ENCODE measurements around the gene DDIT4. TPM values are rescaled to one million over a fixed set of nuclear protein-coding genes. Genes with fewer than 3 reads are reported as not detected.
"Not testable (repeated sequence)": the region's sequence is repeated elsewhere in the genome, so short reads cannot be mapped to it uniquely, and the experiment has no call there.

DDIT4 gene
- total and polyA plus RNA-seq, 5 donors from 2014 or later = 62.1 to 403 (median 89.5) TPM

- Histone ChIP-seq H3K4me1 (ENCODE audit: control insufficient read depth, insufficient read depth, low read length, poor library complexity, severe bottlenecking) (peaks cover 45% of the 10 kb centered on the region), H3K27ac (ENCODE audit: insufficient read depth, low read length, poor library complexity, severe bottlenecking) (no peak overlapping the region), H3K9me3 (ENCODE audit: control insufficient read depth in 2 of 2, low read length in 2 of 2) (no peaks in the 10 kb centered on the region), H3K27me3 (ENCODE audit: control insufficient read depth, insufficient read depth, low read length) (no peaks in the 10 kb centered on the region), H3K4me3 (ENCODE audit: low read depth, low read length) (no peak overlapping the region), H3K36me3 (ENCODE audit: control insufficient read depth, insufficient read depth, low read length) (no peaks in the 10 kb centered on the region)
- no peaks in the 10 kb centered on the region for H3K27me3 Mint-ChIP-seq
- no peak for DNase-seq
- H3K4me1 Mint-ChIP-seq = peaks cover 20 to 75% (median 55%) of the 10 kb centered on the region in 4 donors
- no peak for ATAC-seq (ENCODE audit: low read depth in 2 of 2)
- H3K9me3 Mint-ChIP-seq = peaks cover 0 to 3% (median 0%) of the 10 kb centered on the region in 7 donors
- H3K36me3 Mint-ChIP-seq = peaks cover 6% of the 10 kb centered on the region
- peak overlapping the region; percentile 48 to 97 (median 87) for H3K27ac Mint-ChIP-seq
- H3K4me3 Mint-ChIP-seq = peak overlapping the region in 3 of 4 donors; percentile 0 to 52 (median 8)
Measured at GRCh38 chr10:72243822-72244437, 29.8 kb upstream of the DDIT4 start.

- ATAC-seq (ENCODE audit: low read depth in 2 of 2) (no peak), DNase-seq (no peak)
- peaks cover 3% of the 10 kb centered on the region for H3K36me3 Mint-ChIP-seq
- no peaks in the 10 kb centered on the region for H3K27me3 ChIP-seq (ENCODE audit: control insufficient read depth, insufficient read depth, low read length)
- H3K27me3 Mint-ChIP-seq = no peaks in the 10 kb centered on the region
- H3K4me3 ChIP-seq (ENCODE audit: low read depth, low read length) = no peak overlapping the region
- H3K27ac ChIP-seq (ENCODE audit: insufficient read depth, low read length, poor library complexity, severe bottlenecking) = no peak overlapping the region
- H3K4me3 Mint-ChIP-seq = peak overlapping the region in 2 of 4 donors; percentile 0 to 52
- H3K4me1 Mint-ChIP-seq = peaks cover 20 to 74% (median 55%) of the 10 kb centered on the region in 4 donors
- H3K4me1 ChIP-seq (ENCODE audit: control insufficient read depth, insufficient read depth, low read length, poor library complexity, severe bottlenecking) = peaks cover 52% of the 10 kb centered on the region
- peak overlapping the region; percentile 48 to 97 (median 87) for H3K27ac Mint-ChIP-seq
- no peaks in the 10 kb centered on the region for H3K36me3 ChIP-seq (ENCODE audit: control insufficient read depth, insufficient read depth, low read length)
- peaks cover 0 to 3% (median 0%) of the 10 kb centered on the region in 7 donors for H3K9me3 Mint-ChIP-seq
- no peaks in the 10 kb centered on the region for H3K9me3 ChIP-seq (ENCODE audit: control insufficient read depth in 2 of 2, low read length in 2 of 2)
Measured at GRCh38 chr10:72244573-72245038, 29.1 kb upstream of the DDIT4 start.

GRCh38 chr10:72245949-72246525 lies 27.7 kb upstream of the DDIT4 start:
- DNase-seq (no peak), ATAC-seq (ENCODE audit: low read depth in 2 of 2) (no peak)
- no peak overlapping the region for H3K27ac ChIP-seq (ENCODE audit: insufficient read depth, low read length, poor library complexity, severe bottlenecking)
- H3K27me3 ChIP-seq (ENCODE audit: control insufficient read depth, insufficient read depth, low read length) = no peaks in the 10 kb centered on the region
- H3K9me3 Mint-ChIP-seq = peaks cover 0 to 3% (median 0%) of the 10 kb centered on the region in 7 donors
- no peaks in the 10 kb centered on the region for H3K36me3 Mint-ChIP-seq
- H3K4me1 Mint-ChIP-seq = peaks cover 19 to 78% (median 52%) of the 10 kb centered on the region in 4 donors
- H3K27ac Mint-ChIP-seq = peak overlapping the region; percentile 67 to 90 (median 90)
- H3K36me3 ChIP-seq (ENCODE audit: control insufficient read depth, insufficient read depth, low read length) = no peaks in the 10 kb centered on the region
- H3K27me3 Mint-ChIP-seq = no peaks in the 10 kb centered on the region
- H3K4me1 ChIP-seq (ENCODE audit: control insufficient read depth, insufficient read depth, low read length, poor library complexity, severe bottlenecking) = peaks cover 65% of the 10 kb centered on the region
- no peak overlapping the region for H3K4me3 ChIP-seq (ENCODE audit: low read depth, low read length)
- no peaks in the 10 kb centered on the region for H3K9me3 ChIP-seq (ENCODE audit: control insufficient read depth in 2 of 2, low read length in 2 of 2)
- peak overlapping the region in 3 of 4 donors; percentile 22 to 62 (median 23) for H3K4me3 Mint-ChIP-seq

GRCh38 chr10:72248468-72249151 lies 25.1 kb upstream of the DDIT4 start:
- Mint-ChIP-seq H3K27ac (peak overlapping the region; percentile 95 to 97 (median 96)), H3K27me3 (no peaks in the 10 kb centered on the region), H3K9me3 (peaks cover 0 to 3% (median 0%) of the 10 kb centered on the region in 7 donors), H3K4me3 (peak overlapping the region; percentile 84 to 94 (median 88)), H3K36me3 (no peaks in the 10 kb centered on the region), H3K4me1 (peaks cover 15 to 86% (median 58%) of the 10 kb centered on the region in 4 donors)
- peak overlapping the region; percentile 64 for H3K4me3 ChIP-seq (ENCODE audit: low read depth, low read length)
- H3K4me1 ChIP-seq (ENCODE audit: control insufficient read depth, insufficient read depth, low read length, poor library complexity, severe bottlenecking) = peaks cover 71% of the 10 kb centered on the region
- H3K27ac ChIP-seq (ENCODE audit: insufficient read depth, low read length, poor library complexity, severe bottlenecking) = peak overlapping the region; percentile 76
- no peaks in the 10 kb centered on the region for H3K27me3 ChIP-seq (ENCODE audit: control insufficient read depth, insufficient read depth, low read length)
- DNase-seq (peak; percentile 35 to 92 (median 85)), ATAC-seq (ENCODE audit: low read depth in 2 of 2) (peak; percentile 97 to 98)
- H3K36me3 ChIP-seq (ENCODE audit: control insufficient read depth, insufficient read depth, low read length) = no peaks in the 10 kb centered on the region
- H3K9me3 ChIP-seq (ENCODE audit: control insufficient read depth in 2 of 2, low read length in 2 of 2) = no peaks in the 10 kb centered on the region

- peak overlapping the region; percentile 84 to 94 (median 88) for H3K4me3 Mint-ChIP-seq
- H3K36me3 Mint-ChIP-seq; H3K9me3 Mint-ChIP-seq; H3K27me3 Mint-ChIP-seq; ATAC-seq (ENCODE audit: low read depth in 2 of 2); H3K9me3 ChIP-seq (ENCODE audit: control insufficient read depth in 2 of 2, low read length in 2 of 2); H3K36me3 ChIP-seq (ENCODE audit: control insufficient read depth, insufficient read depth, low read length); DNase-seq; H3K27me3 ChIP-seq (ENCODE audit: control insufficient read depth, insufficient read depth, low read length): not testable (repeated sequence)
- peaks cover 66% of the 10 kb centered on the region for H3K4me1 ChIP-seq (ENCODE audit: control insufficient read depth, insufficient read depth, low read length, poor library complexity, severe bottlenecking)
- H3K4me1 Mint-ChIP-seq = peaks cover 12 to 82% (median 56%) of the 10 kb centered on the region in 4 donors
- H3K27ac ChIP-seq (ENCODE audit: insufficient read depth, low read length, poor library complexity, severe bottlenecking) = peak overlapping the region; percentile 76
- H3K27ac Mint-ChIP-seq = peak overlapping the region; percentile 95 to 97 (median 96)
- peak overlapping the region; percentile 64 for H3K4me3 ChIP-seq (ENCODE audit: low read depth, low read length)
Measured at GRCh38 chr10:72249176-72249862, 24.4 kb upstream of the DDIT4 start.

GRCh38 chr10:72250666-72251065 lies 23.1 kb upstream of the DDIT4 start:
- H3K27ac ChIP-seq (ENCODE audit: insufficient read depth, low read length, poor library complexity, severe bottlenecking) = no peak overlapping the region
- no peaks in the 10 kb centered on the region for H3K27me3 Mint-ChIP-seq
- DNase-seq (no peak), ATAC-seq (ENCODE audit: low read depth in 2 of 2) (no peak)
- no peaks in the 10 kb centered on the region for H3K9me3 ChIP-seq (ENCODE audit: control insufficient read depth in 2 of 2, low read length in 2 of 2)
- peak overlapping the region in 3 of 4 donors; percentile 51 to 65 (median 56) for H3K4me3 Mint-ChIP-seq
- H3K4me3 ChIP-seq (ENCODE audit: low read depth, low read length) = no peak overlapping the region
- no peaks in the 10 kb centered on the region for H3K36me3 Mint-ChIP-seq
- H3K36me3 ChIP-seq (ENCODE audit: control insufficient read depth, insufficient read depth, low read length) = no peaks in the 10 kb centered on the region
- no peaks in the 10 kb centered on the region for H3K27me3 ChIP-seq (ENCODE audit: control insufficient read depth, insufficient read depth, low read length)
- peaks cover 72% of the 10 kb centered on the region for H3K4me1 ChIP-seq (ENCODE audit: control insufficient read depth, insufficient read depth, low read length, poor library complexity, severe bottlenecking)
- H3K4me1 Mint-ChIP-seq = peaks cover 9 to 82% (median 57%) of the 10 kb centered on the region in 4 donors
- peaks cover 0 to 3% (median 0%) of the 10 kb centered on the region in 7 donors for H3K9me3 Mint-ChIP-seq
- H3K27ac Mint-ChIP-seq = peak overlapping the region; percentile 43 to 88 (median 84)

- Histone ChIP-seq H3K9me3 (ENCODE audit: control insufficient read depth in 2 of 2, low read length in 2 of 2) (no peaks in the 10 kb centered on the region), H3K27me3 (ENCODE audit: control insufficient read depth, insufficient read depth, low read length) (no peaks in the 10 kb centered on the region), H3K4me1 (ENCODE audit: control insufficient read depth, insufficient read depth, low read length, poor library complexity, severe bottlenecking) (peaks cover 66% of the 10 kb centered on the region), H3K36me3 (ENCODE audit: control insufficient read depth, insufficient read depth, low read length) (no peaks in the 10 kb centered on the region), H3K4me3 (ENCODE audit: low read depth, low read length) (no peak overlapping the region), H3K27ac (ENCODE audit: insufficient read depth, low read length, poor library complexity, severe bottlenecking) (no peak overlapping the region)
- Mint-ChIP-seq H3K36me3 (no peaks in the 10 kb centered on the region), H3K27ac (peak overlapping the region in 2 of 3 donors; percentile 85 to 88), H3K27me3 (no peaks in the 10 kb centered on the region), H3K4me3 (peak overlapping the region in 3 of 4 donors; percentile 50 to 82 (median 56)), H3K9me3 (peaks cover 0 to 3% (median 0%) of the 10 kb centered on the region in 7 donors), H3K4me1 (peaks cover 12 to 80% (median 55%) of the 10 kb centered on the region in 4 donors)
- DNase-seq = no peak
- no peak for ATAC-seq (ENCODE audit: low read depth in 2 of 2)
Measured at GRCh38 chr10:72251635-72252034, 22.1 kb upstream of the DDIT4 start.
